HG03064 (cell line): ENCODE measurements around the gene CIAO1.

ENCODE experiments used
- ATAC-seq: cut with Tn5 transposase; IDR thresholded peaks from one replicate; pipeline ENCODE4 v1.9.1; 2021; ENCODE audit warnings: low read depth; ENCODE audit not compliant: unreplicated experiment

CIAO1 gene

GRCh38 chr2:96320728-96321622 lies 55.0 kb downstream of the CIAO1 start:
- peak; percentile 24 for ATAC-seq
